Caco-2 (cell line): Measurements from ENCODE around the gene RBM4. TPM values are rescaled to one million over a fixed set of nuclear protein-coding genes. Genes with fewer than 3 reads are reported as not detected.

ENCODE experiments used
- BruUV-seq: library from RNA; stranded (reverse); fragments of 400-500 nt; replicated peaks from 2 replicates; lab custom pipeline; 2021; lab: Mats Ljungman, UMichigan
- CTCF ChIA-PET: fragments of 300-600 bp; sonication (Branson Sonifier 250); formaldehyde crosslinking; loops from one replicate; lab custom pipeline; 2022; ENCODE audit warnings: antibody characterized with exemption; lab: Charles Lee
- POLR2A ChIA-PET: fragments of 300-600 bp; sonication (Branson Sonifier 250); formaldehyde crosslinking; loops from one replicate; lab custom pipeline; 2022; ENCODE audit warnings: antibody characterized with exemption; lab: Charles Lee
- DNase-seq, 2 experiments: peaks; one replicate each; pipeline versions ENCODE4 v3.0.0 to v3.0.0-alpha.2; 2020 to 2022
- H3K27me3 ChIP-seq: replicated peaks from 2 replicates; pipeline ENCODE4 v1.6.0; 2011; ENCODE audit warnings: low read length; ENCODE audit not compliant: control insufficient read depth, insufficient read depth
- H3K36me3 ChIP-seq: 2 replicates; pipeline ENCODE4 v1.5.1; 2011; ENCODE audit warnings: low read length; ENCODE audit not compliant: control insufficient read depth, insufficient read depth
- H3K4me1 ChIP-seq: fragments of 250-450 bp; sonication (Bioruptor Pico); 2 replicates; pipeline ENCODE4 v1.5.1; 2020; ENCODE audit warnings: mild to moderate bottlenecking
- H3K4me3 ChIP-seq: 2 replicates; pipeline ENCODE4 v1.5.1; 2011; ENCODE audit warnings: low read depth, mild to moderate bottlenecking, control low read depth, low read length
- H3K9me3 ChIP-seq: fragments of 250-450 bp; sonication (Bioruptor Pico); 2 replicates; pipeline ENCODE4 v1.5.1; 2020; ENCODE audit warnings: mild to moderate bottlenecking, moderate library complexity
- H3K27ac Mint-ChIP-seq: one replicate; pipeline ENCODE4 v1.8.0; 2022; ENCODE audit warnings: mixed read lengths; ENCODE audit not compliant: unreplicated experiment
- H3K27me3 Mint-ChIP-seq: one replicate; pipeline ENCODE4 v1.8.0; 2022; ENCODE audit warnings: mixed read lengths; ENCODE audit not compliant: insufficient read depth, unreplicated experiment
- H3K36me3 Mint-ChIP-seq: one replicate; pipeline ENCODE4 v1.8.0; 2022; ENCODE audit warnings: mild to moderate bottlenecking, mixed read lengths; ENCODE audit not compliant: insufficient read depth, unreplicated experiment
- H3K4me1 Mint-ChIP-seq: one replicate; pipeline ENCODE4 v1.8.0; 2022; ENCODE audit warnings: low read depth, mixed read lengths; ENCODE audit not compliant: unreplicated experiment
- H3K4me3 Mint-ChIP-seq: one replicate; pipeline ENCODE4 v1.8.0; 2022; ENCODE audit warnings: mild to moderate bottlenecking, moderate library complexity, mixed read lengths; ENCODE audit not compliant: unreplicated experiment
- H3K9me3 Mint-ChIP-seq: one replicate; pipeline ENCODE4 v1.8.0; 2022; ENCODE audit warnings: mixed read lengths; ENCODE audit not compliant: unreplicated experiment
- CTCF ChIP-seq, 2 experiments: fragments of 200-600 bp in 1 of 2; IDR thresholded peaks; 1 replicate in 1 of 2; 2 replicates in 1 of 2; pipeline versions ENCODE4 v1.5.1 to v1.8.0; 2011 to 2022; ENCODE audit warnings: antibody characterized with exemption in 1 of 2, control low read depth in 1 of 2, inconsistent platforms in 1 of 2, low read depth in 1 of 2, low read length in 1 of 2, mild to moderate bottlenecking in 1 of 2, moderate library complexity in 1 of 2; ENCODE audit not compliant: insufficient read depth in 1 of 2, severe bottlenecking in 1 of 2, unreplicated experiment in 1 of 2
- intact Hi-C: fragments of 100-400 bp; cut with micrococcal nuclease; formaldehyde crosslinking; loops from one replicate; pipeline ENCODE4 v1.10.0; 2022; ENCODE audit not compliant: unreplicated experiment
- total RNA-seq: library from RNA; stranded (reverse); gene quantifications from 2 replicates; pipeline ENCODE4 v1.2.3, GENCODE V29; 2022

Gene RBM4
- total RNA-seq, 1 experiment from 2014 or later = 257 TPM

GRCh38 chr11:66593650-66594049, 44.9 kb upstream of the RBM4 start:
- ChIA-PET POLR2A (interaction anchor here (0.8 kb wide), 1 partner anchor 114 kb away, joined by 3 read pairs; the partner anchor contains the start of gene DPP3), CTCF (interaction anchor here (0.5 to 0.9 kb wide), 4 partner anchors 37 to 127 kb away, joined by 3 to 7 read pairs (median 4); partner anchors contain the start of gene PELI3)
- Mint-ChIP-seq H3K4me1 (peaks cover 6% of the 10 kb centered on the region), H3K4me3 (peak overlapping the region; percentile 79), H3K36me3 (peaks cover 20% of the 10 kb centered on the region), H3K9me3 (no peaks in the 10 kb centered on the region), H3K27me3 (no peaks in the 10 kb centered on the region), H3K27ac (peak overlapping the region; percentile 90)
- Histone ChIP-seq H3K4me3 (peak overlapping the region; percentile 68), H3K36me3 (no peaks in the 10 kb centered on the region; the same call in 1 of the 2 replicates), H3K9me3 (no peaks in the 10 kb centered on the region; the same call in 1 of the 2 replicates), H3K27me3 (no peaks in the 10 kb centered on the region), H3K4me1 (peaks cover 23% of the 10 kb centered on the region)
- DNase-seq = no peak
- BruUV-seq = no TSS peak
- intact Hi-C loops = loop anchor here (1.0 to 5.0 kb wide), 4 partner anchors 23 to 85 kb away; partner anchors contain the start of genes ACTN3, RBM14, RBM4 and ZDHHC24
- TF ChIP-seq CTCF (IDR thresholded peaks at IDR 0.05; ENCODE audit: insufficient read depth in 1 of 2, low read depth in 1 of 2, low read length in 1 of 2, severe bottlenecking in 1 of 2, unreplicated experiment in 1 of 2) = no peak

- no peak overlapping the region for H3K4me3 Mint-ChIP-seq
- intact Hi-C loops = no loop called here
- Histone ChIP-seq H3K4me3 (no peak overlapping the region), H3K9me3 (no peaks in the 10 kb centered on the region; the same call in 1 of the 2 replicates), H3K4me1 (peaks cover 23% of the 10 kb centered on the region), H3K27me3 (no peaks in the 10 kb centered on the region), H3K36me3 (no peaks in the 10 kb centered on the region; the same call in 1 of the 2 replicates)
- H3K4me1 Mint-ChIP-seq = peaks cover 6% of the 10 kb centered on the region
- CTCF ChIA-PET = no interaction called here
- no peaks in the 10 kb centered on the region for H3K9me3 Mint-ChIP-seq
- POLR2A ChIA-PET = interaction anchor here (1.1 kb wide), 1 partner anchor 49 kb away, joined by 4 read pairs; the partner anchor contains the start of gene ZDHHC24
- H3K27ac Mint-ChIP-seq = no peak overlapping the region
- peaks cover 28% of the 10 kb centered on the region for H3K36me3 Mint-ChIP-seq
- H3K27me3 Mint-ChIP-seq = no peaks in the 10 kb centered on the region
- BruUV-seq = no TSS peak
- no peak for DNase-seq
- no peak for TF ChIP-seq CTCF (IDR thresholded peaks at IDR 0.05; ENCODE audit: insufficient read depth in 1 of 2, low read depth in 1 of 2, low read length in 1 of 2, severe bottlenecking in 1 of 2, unreplicated experiment in 1 of 2)
Measured at GRCh38 chr11:66595245-66595904, 43.1 kb upstream of the RBM4 start.

GRCh38 chr11:66598993-66599392, 39.5 kb upstream of the RBM4 start:
- Mint-ChIP-seq H3K36me3 (peaks cover 24% of the 10 kb centered on the region), H3K9me3 (no peaks in the 10 kb centered on the region), H3K4me3 (no peak overlapping the region), H3K4me1 (no peaks in the 10 kb centered on the region), H3K27ac (no peak overlapping the region), H3K27me3 (no peaks in the 10 kb centered on the region)
- Histone ChIP-seq H3K36me3 (peaks cover 1% of the 10 kb centered on the region; the same call in 1 of the 2 replicates), H3K9me3 (no peaks in the 10 kb centered on the region), H3K4me3 (no peak overlapping the region), H3K27me3 (no peaks in the 10 kb centered on the region), H3K4me1 (no peaks in the 10 kb centered on the region)
- intact Hi-C loops = no loop called here
- BruUV-seq = no TSS peak
- CTCF ChIA-PET = no interaction called here
- POLR2A ChIA-PET = interaction anchor here (0.5 to 1.0 kb wide), 2 partner anchors 18 to 39 kb away, joined by 3 read pairs; no protein-coding TSS in a partner anchor
- TF ChIP-seq CTCF (IDR thresholded peaks at IDR 0.05; ENCODE audit: insufficient read depth in 1 of 2, low read depth in 1 of 2, low read length in 1 of 2, severe bottlenecking in 1 of 2, unreplicated experiment in 1 of 2) = no peak
- no peak for DNase-seq
